Nephron (organoid): Measurements from ENCODE around the gene ASTN2.

Experiments
- H3K27ac Mint-ChIP-seq, 3 experiments: 2 replicates each; pipeline ENCODE4 v1.8.0; 2020; ENCODE audit warnings: mixed read lengths in 3 of 3, mild to moderate bottlenecking in 2 of 3, moderate library complexity in 1 of 3
- H3K27me3 Mint-ChIP-seq: 2 replicates; pipeline ENCODE4 v1.8.0; 2021; ENCODE audit warnings: low read depth, mild to moderate bottlenecking, moderate library complexity, mixed read lengths
- H3K36me3 Mint-ChIP-seq: 2 replicates; pipeline ENCODE4 v1.8.0; 2020; ENCODE audit warnings: low read depth, mixed read lengths
- H3K4me1 Mint-ChIP-seq: 2 replicates; pipeline ENCODE4 v1.8.0; 2020; ENCODE audit warnings: mixed read lengths
- H3K4me3 Mint-ChIP-seq, 3 experiments: 2 replicates each; pipeline ENCODE4 v1.8.0; 2020; ENCODE audit warnings: mild to moderate bottlenecking in 3 of 3, mixed read lengths in 3 of 3, moderate library complexity in 2 of 3
- H3K9me3 Mint-ChIP-seq: 2 replicates; pipeline ENCODE4 v1.8.0; 2020; ENCODE audit warnings: mixed read lengths
- TF ChIP-seq, protein P1 (sequence below), 3 experiments: fragments of 200-600 bp; sonication (generic); IDR thresholded peaks; one replicate each; pipeline ENCODE4 v1.5.0; 2021; ENCODE audit warnings: antibody characterized with exemption in 3 of 3; ENCODE audit not compliant: unreplicated experiment in 3 of 3

Gene ASTN2

DNA sequence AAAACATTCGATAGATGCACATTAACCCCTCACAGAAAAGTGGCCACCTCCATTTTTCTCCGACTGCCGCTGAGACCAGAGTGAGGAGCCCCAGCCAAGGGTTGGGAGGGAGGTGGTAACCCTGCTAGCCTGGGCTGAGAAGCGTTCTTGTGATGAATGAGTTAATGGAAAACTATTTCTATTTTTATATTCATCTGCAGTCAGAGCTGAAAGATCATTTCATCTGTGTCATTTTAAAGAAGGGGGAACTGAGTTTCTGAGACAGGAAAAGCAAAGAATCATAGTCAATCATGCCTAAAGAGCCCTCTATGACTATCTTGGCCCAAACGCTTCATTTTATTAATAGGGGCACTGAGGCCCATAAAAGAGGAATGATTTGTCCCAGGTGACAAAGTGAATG, 1031.7 kb downstream of the ASTN2 start:
- no peak overlapping the region for H3K4me3 Mint-ChIP-seq
- H3K36me3 Mint-ChIP-seq: peaks cover 15% of the 10 kb centered on the region
- TF ChIP-seq, protein P1, sequence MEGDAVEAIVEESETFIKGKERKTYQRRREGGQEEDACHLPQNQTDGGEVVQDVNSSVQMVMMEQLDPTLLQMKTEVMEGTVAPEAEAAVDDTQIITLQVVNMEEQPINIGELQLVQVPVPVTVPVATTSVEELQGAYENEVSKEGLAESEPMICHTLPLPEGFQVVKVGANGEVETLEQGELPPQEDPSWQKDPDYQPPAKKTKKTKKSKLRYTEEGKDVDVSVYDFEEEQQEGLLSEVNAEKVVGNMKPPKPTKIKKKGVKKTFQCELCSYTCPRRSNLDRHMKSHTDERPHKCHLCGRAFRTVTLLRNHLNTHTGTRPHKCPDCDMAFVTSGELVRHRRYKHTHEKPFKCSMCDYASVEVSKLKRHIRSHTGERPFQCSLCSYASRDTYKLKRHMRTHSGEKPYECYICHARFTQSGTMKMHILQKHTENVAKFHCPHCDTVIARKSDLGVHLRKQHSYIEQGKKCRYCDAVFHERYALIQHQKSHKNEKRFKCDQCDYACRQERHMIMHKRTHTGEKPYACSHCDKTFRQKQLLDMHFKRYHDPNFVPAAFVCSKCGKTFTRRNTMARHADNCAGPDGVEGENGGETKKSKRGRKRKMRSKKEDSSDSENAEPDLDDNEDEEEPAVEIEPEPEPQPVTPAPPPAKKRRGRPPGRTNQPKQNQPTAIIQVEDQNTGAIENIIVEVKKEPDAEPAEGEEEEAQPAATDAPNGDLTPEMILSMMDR (IDR thresholded peaks at IDR 0.05; ENCODE audit: unreplicated experiment in 3 of 3): no peak
- H3K9me3 Mint-ChIP-seq: no peaks in the 10 kb centered on the region
- H3K4me1 Mint-ChIP-seq: peaks cover 6% of the 10 kb centered on the region
- H3K27ac Mint-ChIP-seq: no peak overlapping the region
- peaks cover 10% of the 10 kb centered on the region for H3K27me3 Mint-ChIP-seq

DNA sequence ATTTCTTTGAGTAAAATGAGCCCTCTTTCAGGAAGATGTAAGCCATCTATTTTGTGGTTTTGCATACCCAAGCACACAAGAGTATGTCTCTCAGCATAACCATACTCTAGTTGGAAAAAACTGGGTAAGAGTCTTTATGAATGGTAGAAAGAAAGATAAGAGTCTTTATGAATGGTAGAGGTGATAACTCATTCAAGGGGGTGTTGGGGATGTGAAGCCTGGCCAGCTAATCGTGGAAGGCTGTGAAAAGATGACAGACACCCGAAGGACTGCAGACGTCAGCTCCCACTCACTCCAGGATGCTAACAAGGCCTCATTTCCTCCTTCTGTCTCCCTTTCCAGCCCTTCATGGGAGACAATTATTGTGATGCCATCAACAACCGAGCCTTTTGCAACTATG, 1032.8 kb downstream of the ASTN2 start:
- Mint-ChIP-seq H3K4me3 (no peak overlapping the region), H3K9me3 (no peaks in the 10 kb centered on the region), H3K27me3 (peaks cover 17% of the 10 kb centered on the region)

DNA sequence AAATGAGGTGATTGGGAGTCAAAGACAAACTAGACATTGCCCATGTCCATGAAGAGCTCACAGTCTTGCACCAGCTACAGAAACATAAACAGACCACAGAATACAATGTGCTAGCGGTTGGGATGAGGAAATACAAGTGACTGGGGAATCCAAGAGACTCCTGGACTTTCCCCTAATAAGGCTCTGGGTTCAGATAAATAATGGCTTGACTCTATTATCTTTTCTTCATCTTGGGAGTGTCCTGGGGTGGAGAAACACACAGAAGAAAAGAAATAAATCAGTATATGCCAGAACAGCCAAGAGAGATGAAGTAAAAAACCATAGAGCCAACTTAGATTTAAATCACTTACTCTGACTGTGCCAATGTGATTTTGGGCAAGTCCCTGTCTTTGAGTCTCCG, 1033.5 kb downstream of the ASTN2 start:
- Mint-ChIP-seq H3K27me3 (peaks cover 17% of the 10 kb centered on the region), H3K27ac (no peak overlapping the region), H3K36me3 (peaks cover 11% of the 10 kb centered on the region), H3K9me3 (no peaks in the 10 kb centered on the region), H3K4me3 (no peak overlapping the region), H3K4me1 (no peaks in the 10 kb centered on the region)
- TF ChIP-seq, protein P1 (IDR thresholded peaks at IDR 0.05; ENCODE audit: unreplicated experiment in 3 of 3): no peak

More for the DNA sequence above, 1032.8 kb downstream of the ASTN2 start:
- TF ChIP-seq, protein P1 (IDR thresholded peaks at IDR 0.05; ENCODE audit: unreplicated experiment in 3 of 3): no peak
- H3K27ac Mint-ChIP-seq: no peak overlapping the region
- no peaks in the 10 kb centered on the region for H3K4me1 Mint-ChIP-seq
- peaks cover 15% of the 10 kb centered on the region for H3K36me3 Mint-ChIP-seq

DNA sequence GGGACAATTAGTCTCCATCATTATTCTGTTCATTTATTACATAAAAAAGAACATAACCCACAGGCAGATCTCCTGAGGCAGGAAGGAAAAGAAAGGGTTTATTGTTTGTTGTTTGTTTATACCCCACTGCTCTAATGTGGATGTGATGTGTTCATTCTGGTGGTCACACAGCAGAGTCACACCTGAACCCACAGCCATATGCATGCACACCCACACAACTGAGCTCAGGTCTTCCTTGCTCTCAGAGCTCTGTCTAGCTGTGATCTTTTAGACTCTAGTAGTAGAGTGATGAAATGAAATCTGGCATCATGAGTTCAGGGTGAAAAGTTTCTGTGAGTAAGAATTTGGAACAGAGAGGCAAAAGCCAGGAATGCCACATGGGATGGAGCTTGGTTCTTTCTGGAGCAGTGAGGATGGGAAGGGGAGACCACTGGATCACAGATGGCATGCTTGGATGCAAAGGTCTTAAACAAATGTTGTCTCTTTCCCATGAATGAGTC, 1034.3 kb downstream of the ASTN2 start:
- H3K4me3 Mint-ChIP-seq: no peak overlapping the region
- TF ChIP-seq, protein P1 (IDR thresholded peaks at IDR 0.05; ENCODE audit: unreplicated experiment in 3 of 3): no peak
- H3K4me1 Mint-ChIP-seq: no peaks in the 10 kb centered on the region
- peaks cover 17% of the 10 kb centered on the region for H3K27me3 Mint-ChIP-seq
- no peaks in the 10 kb centered on the region for H3K9me3 Mint-ChIP-seq
- peaks cover 8% of the 10 kb centered on the region for H3K36me3 Mint-ChIP-seq
- H3K27ac Mint-ChIP-seq: no peak overlapping the region

DNA sequence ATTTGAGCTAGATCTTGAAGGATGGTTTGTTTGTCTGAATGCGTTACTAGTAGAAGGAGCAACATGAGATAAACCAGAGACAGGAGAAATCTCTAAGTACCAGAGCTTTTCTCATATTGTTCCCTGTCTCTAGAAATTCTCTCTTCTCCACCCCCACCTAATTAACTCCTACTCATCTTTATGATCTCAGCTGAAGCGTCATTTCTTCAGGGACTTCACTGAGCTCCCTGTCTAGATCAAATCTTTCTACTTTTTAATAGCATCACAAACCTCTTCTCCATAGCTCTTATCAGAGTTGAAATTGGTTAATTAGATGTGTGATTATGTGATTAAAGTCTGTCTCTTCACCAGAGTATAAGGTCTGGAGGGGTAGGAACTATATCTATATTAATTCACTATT, 1035.0 kb downstream of the ASTN2 start:
- TF ChIP-seq, protein P1 (IDR thresholded peaks at IDR 0.05; ENCODE audit: unreplicated experiment in 3 of 3): no peak
- no peaks in the 10 kb centered on the region for H3K4me1 Mint-ChIP-seq
- no peak overlapping the region for H3K4me3 Mint-ChIP-seq
- no peak overlapping the region for H3K27ac Mint-ChIP-seq
- peaks cover 4% of the 10 kb centered on the region for H3K36me3 Mint-ChIP-seq
- no peaks in the 10 kb centered on the region for H3K9me3 Mint-ChIP-seq
- H3K27me3 Mint-ChIP-seq: peaks cover 17% of the 10 kb centered on the region

DNA sequence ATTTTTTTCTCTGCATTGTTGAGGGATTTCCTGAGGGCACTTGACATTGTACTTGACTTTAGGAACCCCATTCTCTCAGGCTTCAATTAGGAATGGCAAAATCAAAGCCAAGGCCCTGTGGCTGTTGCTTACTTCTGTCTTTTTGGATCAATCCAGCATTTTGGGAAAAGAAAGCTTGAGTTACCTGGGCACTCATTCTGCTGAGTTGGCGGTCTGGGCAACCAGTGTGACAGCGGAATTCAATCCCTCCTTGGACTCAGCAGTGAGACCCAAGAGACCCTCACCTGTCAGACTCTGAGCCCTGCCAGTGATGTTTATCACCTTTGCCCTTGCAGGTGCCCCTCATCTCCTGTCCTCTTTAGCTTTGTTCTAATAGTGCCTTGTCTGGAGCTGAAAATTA, 1036.0 kb downstream of the ASTN2 start:
- Mint-ChIP-seq H3K4me3 (no peak overlapping the region), H3K27ac (no peak overlapping the region), H3K9me3 (no peaks in the 10 kb centered on the region), H3K27me3 (peaks cover 17% of the 10 kb centered on the region), H3K4me1 (no peaks in the 10 kb centered on the region), H3K36me3 (peaks cover 7% of the 10 kb centered on the region)
- TF ChIP-seq, protein P1 (IDR thresholded peaks at IDR 0.05; ENCODE audit: unreplicated experiment in 3 of 3): no peak
